Activated CD4-positive, alpha-beta T cell treated with anti-CD3 and anti-CD28 coated beads, Interleukin-2, amount 10 ng/mL, durations not matched to agents 24 days and 14 days (primary cell): ENCODE results near the gene MOB1A. TPM values are rescaled to one million over a fixed set of nuclear protein-coding genes. Genes with fewer than 3 reads are reported as not detected.

Experiments used
- DNase-seq: peaks from one replicate; pipeline ENCODE4 v3.0.0; 2022
- H3K27ac Mint-ChIP-seq: one replicate; pipeline ENCODE4 v1.8.0; 2022; ENCODE audit warnings: mild to moderate bottlenecking, mixed read lengths
- H3K27me3 Mint-ChIP-seq: one replicate; pipeline ENCODE4 v1.8.0; 2022; ENCODE audit warnings: mixed read lengths
- H3K36me3 Mint-ChIP-seq: one replicate; pipeline ENCODE4 v1.8.0; 2022; ENCODE audit warnings: low read depth, mild to moderate bottlenecking, mixed read lengths
- H3K4me1 Mint-ChIP-seq: one replicate; pipeline ENCODE4 v1.8.0; 2021; ENCODE audit warnings: mixed read lengths
- H3K4me3 Mint-ChIP-seq: one replicate; pipeline ENCODE4 v1.8.0; 2022; ENCODE audit warnings: mild to moderate bottlenecking, moderate library complexity, mixed read lengths
- H3K9me3 Mint-ChIP-seq: one replicate; pipeline ENCODE4 v1.8.0; 2021; ENCODE audit warnings: mixed read lengths
- intact Hi-C: fragments of 100-400 bp; cut with micrococcal nuclease; formaldehyde crosslinking; loops from one replicate; pipeline ENCODE4 v1.15.1; 2023
- total RNA-seq: library from RNA; stranded (reverse); gene quantifications from 2 replicates; pipeline ENCODE4 v1.2.3, GENCODE V29; 2022

MOB1A gene
- total RNA-seq, 1 donor from 2014 or later = 203 TPM

DNA sequence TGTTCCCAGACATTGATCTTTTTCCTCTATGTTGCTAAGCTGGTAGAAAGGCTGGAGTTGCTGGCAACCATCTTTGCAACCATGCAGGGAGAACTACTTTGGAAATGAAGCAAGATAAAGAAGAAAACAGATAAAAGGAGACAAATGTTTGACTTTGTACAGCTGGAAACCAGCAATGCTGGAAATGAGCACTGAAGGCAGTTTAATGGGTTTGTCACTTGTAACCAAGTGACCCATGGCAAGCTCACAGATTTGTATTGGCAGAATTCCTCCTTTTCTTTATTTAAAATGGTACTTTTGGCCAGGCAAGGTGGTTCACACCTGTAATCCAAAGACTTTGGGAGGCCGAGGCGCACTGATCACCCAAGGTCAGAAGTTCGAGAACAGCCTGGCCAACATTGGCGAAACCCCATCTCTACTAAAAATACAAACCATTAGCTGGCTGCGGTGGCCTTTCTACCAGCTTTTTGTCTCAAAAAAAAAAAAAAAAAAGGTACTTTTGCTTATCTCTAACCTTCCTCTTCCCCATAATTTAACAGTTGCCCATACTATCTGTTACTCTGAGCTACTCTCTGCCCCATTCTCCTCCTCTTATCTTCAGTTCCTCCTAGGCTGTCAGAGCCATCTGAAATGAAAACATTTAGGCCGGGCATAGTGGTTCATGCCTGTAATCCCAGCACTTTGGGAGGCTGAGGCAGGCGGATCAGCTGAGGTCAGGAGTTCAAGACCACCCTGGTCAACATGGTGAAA, 28.9 kb downstream of the MOB1A start:
- intact Hi-C loops = loop anchor here (2.0 to 10.0 kb wide), 3 partner anchors 223 to 415 kb away; partner anchors contain the start of genes C2orf81, DGUOK, TPRKB and WDR54
- Mint-ChIP-seq H3K27ac (no peak overlapping the region), H3K27me3 (no peaks in the 10 kb centered on the region), H3K9me3 (no peaks in the 10 kb centered on the region), H3K4me1 (peaks cover 8% of the 10 kb centered on the region), H3K36me3 (peaks cover 30% of the 10 kb centered on the region), H3K4me3 (no peak overlapping the region)
- no peak for DNase-seq

DNA sequence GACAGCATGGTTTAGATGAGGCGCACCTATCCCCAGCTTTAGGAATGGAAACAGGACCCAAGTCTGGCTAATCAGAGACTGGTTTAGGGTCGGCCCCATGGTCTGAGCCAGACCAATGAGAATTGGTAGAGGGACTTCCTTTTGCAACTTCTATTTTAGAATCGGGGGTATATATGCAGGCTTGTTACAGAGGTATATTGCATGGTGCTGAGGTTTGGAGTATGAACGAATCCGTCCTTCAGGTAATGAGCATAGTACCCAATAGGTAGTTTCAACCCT, 29.5 kb downstream of the MOB1A start:
- H3K36me3 Mint-ChIP-seq = peaks cover 31% of the 10 kb centered on the region
- no peaks in the 10 kb centered on the region for H3K27me3 Mint-ChIP-seq
- H3K4me3 Mint-ChIP-seq = no peak overlapping the region
- no peaks in the 10 kb centered on the region for H3K9me3 Mint-ChIP-seq
- peaks cover 8% of the 10 kb centered on the region for H3K4me1 Mint-ChIP-seq
- no peak overlapping the region for H3K27ac Mint-ChIP-seq
- intact Hi-C loops = loop anchor here (2.0 to 10.0 kb wide), 3 partner anchors 222 to 414 kb away; partner anchors contain the start of genes C2orf81, DGUOK, TPRKB and WDR54
- no peak for DNase-seq

DNA sequence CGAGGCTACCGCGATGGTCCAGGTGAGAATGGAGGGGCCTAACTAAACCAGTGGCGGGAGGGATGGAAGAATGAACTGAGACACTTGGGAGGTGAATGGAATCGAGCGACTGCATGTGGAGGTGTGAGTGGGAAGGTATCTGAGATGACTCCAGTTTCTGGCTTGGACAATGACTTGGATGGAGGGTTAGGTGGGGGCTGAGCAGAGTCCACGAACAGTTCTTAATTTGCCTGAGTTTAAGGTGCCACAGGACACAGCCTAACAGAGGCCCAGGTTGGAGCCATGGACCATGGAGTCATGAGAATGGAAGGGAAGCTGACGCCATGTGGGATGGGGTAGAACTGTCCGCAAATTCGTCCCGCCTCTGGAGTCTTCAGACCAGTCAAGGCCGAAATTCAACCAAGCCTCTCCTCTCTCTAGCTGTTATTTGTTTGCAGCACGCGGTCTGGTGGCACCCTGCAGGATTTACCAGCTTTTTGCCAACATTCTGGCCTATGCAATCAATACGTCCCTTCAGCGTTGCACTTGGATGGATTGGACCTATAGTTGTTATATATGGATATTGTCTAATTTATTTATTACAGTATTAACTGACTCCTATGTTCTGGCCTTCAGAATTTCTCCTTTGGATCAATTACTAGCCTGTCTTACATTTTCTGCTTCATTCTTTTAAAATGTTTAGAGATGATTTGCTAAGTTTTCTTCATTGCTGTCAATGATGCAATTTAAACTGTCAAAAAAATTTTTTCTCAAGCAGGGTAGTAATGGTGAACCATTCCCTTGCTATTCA, 30.0 kb downstream of the MOB1A start:
- intact Hi-C loops = loop anchor here (1.0 to 10.0 kb wide), 4 partner anchors 222 to 414 kb away; partner anchors contain the start of genes C2orf81, DGUOK, TPRKB and WDR54
- Mint-ChIP-seq H3K27ac (no peak overlapping the region), H3K9me3 (no peaks in the 10 kb centered on the region)

DNA sequence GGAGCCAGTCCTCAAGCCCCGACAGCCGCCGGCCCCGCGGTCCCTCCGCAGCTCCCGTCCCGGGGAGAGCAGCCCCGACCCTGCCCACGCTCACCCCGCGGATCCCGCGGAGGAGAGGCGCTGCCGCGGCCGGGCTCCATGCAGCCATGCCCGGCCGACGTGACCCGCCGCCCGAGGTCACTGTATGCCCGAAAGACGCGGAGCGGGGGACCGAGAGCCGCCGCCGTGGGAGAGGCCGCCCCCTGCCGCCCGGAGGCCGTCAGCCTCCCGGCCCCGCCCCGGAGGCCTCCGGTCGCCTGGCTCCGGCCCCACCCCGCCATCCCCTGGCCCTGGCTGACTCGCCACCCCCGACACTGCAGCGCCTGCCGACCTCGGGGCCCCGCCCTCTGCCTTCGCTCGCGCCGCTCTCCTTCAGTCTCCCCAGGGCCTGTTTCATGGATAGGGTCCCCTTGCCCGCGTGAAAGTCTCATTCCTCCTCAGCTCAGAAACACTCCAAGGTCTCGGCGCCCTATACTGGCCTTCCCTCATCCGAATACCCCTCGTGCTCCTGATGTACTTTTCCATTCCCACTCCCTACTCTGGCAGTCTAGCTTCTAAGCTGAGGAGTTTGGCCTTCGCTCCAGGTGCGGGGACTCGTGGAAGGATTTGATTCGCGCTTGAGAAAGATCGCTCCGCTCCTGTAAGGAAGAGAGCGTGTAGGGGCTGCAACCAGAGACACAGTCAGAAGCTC, 30.8 kb downstream of the MOB1A start, which contains the start of gene BOLA3:
BOLA3 (minus strand) TSS at position 186 of the 730 bp plus-strand sequence; CDS start at position 148, 38 bp downstream.
- peaks cover 26% of the 10 kb centered on the region for H3K36me3 Mint-ChIP-seq

More for the DNA sequence above, 30.0 kb downstream of the MOB1A start:
- H3K36me3 Mint-ChIP-seq = peaks cover 32% of the 10 kb centered on the region
- H3K4me1 Mint-ChIP-seq = peaks cover 7% of the 10 kb centered on the region
- H3K27me3 Mint-ChIP-seq = no peaks in the 10 kb centered on the region
- no peak for DNase-seq
- no peak overlapping the region for H3K4me3 Mint-ChIP-seq

DNA sequence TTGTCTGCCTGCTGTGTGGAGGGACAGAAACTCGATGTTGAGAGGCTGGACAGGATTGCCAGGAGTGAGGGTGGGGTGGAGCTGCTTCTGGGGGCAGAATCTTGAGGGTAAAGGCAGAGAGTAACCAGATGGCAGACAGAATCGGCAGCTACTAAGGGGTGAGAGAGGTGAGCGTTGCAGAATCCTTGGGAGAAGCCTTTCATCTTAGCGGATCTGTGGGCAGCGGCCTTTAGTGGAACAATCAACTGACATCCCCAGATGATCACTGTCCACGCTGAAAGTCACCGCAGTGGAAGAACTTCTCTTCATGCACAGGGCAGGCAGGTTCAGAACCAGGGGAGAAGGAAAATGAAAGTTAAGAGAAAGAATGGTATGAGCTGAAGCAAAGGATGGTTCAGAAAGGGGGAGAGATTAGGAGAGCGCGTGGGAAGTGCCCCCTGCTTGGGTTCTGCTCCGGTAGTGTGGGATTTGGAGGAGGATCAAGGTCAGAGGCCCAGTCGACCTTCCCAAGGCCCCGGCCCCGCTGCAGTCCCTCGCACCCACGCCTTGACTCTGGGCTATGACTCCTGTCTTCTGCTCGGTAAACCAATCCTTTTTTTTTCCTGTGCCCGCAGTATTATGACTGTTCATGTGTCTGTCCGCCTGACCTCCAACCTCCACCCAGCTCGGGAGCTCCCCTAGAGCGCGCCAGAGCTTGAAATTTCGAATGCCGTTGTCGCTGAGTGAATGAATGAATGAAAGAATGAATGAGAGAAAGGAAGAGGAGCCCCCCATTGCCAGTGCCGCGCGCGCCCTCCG, 31.6 kb downstream of the MOB1A start:
- Mint-ChIP-seq H3K4me3 (no peak overlapping the region), H3K4me1 (peaks cover 7% of the 10 kb centered on the region), H3K27me3 (no peaks in the 10 kb centered on the region), H3K36me3 (peaks cover 28% of the 10 kb centered on the region), H3K27ac (no peak overlapping the region), H3K9me3 (no peaks in the 10 kb centered on the region)
- DNase-seq = no peak
- intact Hi-C loops = loop anchor here (1.0 to 10.0 kb wide), 6 partner anchors 26 to 412 kb away; partner anchors contain the start of genes C2orf81, MOB1A, MTHFD2 and TPRKB

More for the DNA sequence above, 30.8 kb downstream of the MOB1A start, which contains the start of gene BOLA3:
- intact Hi-C loops = loop anchor here (1.0 to 10.0 kb wide), 8 partner anchors 27 to 413 kb away; partner anchors contain the start of genes C2orf81, DGUOK, MOB1A and MTHFD2
- H3K4me3 Mint-ChIP-seq = no peak within 1 kb of the TSS
- H3K4me1 Mint-ChIP-seq = peaks cover 2% of the 10 kb centered on the region
- H3K27ac Mint-ChIP-seq = no peak within 1 kb of the TSS
- DNase-seq = peak; percentile 96
- H3K27me3 Mint-ChIP-seq = no peaks in the 10 kb centered on the region
- H3K9me3 Mint-ChIP-seq = no peaks in the 10 kb centered on the region

DNA sequence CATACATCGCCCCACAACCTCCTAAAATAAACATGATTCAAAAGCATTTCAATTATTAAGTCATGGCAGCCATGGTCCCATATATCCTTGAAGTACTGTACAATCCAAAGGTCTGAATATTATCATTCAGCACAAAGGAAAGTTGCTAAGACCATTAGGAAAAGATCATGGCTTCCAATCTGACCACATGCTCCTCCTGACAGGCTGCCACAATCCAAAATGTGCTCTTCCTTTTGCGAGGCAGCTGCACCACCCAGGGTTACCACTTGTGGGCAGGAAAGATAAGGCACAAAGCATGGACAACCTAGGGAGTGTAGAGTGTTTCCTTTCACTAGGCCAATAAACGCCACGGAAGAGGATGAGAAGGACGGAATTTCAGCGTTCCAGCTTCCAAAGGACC, 36.3 kb downstream of the MOB1A start:
- intact Hi-C loops = loop anchor here (10.0 kb wide), 1 partner anchor 408 kb away; the partner anchor contains the start of gene TPRKB
- no peak for DNase-seq

DNA sequence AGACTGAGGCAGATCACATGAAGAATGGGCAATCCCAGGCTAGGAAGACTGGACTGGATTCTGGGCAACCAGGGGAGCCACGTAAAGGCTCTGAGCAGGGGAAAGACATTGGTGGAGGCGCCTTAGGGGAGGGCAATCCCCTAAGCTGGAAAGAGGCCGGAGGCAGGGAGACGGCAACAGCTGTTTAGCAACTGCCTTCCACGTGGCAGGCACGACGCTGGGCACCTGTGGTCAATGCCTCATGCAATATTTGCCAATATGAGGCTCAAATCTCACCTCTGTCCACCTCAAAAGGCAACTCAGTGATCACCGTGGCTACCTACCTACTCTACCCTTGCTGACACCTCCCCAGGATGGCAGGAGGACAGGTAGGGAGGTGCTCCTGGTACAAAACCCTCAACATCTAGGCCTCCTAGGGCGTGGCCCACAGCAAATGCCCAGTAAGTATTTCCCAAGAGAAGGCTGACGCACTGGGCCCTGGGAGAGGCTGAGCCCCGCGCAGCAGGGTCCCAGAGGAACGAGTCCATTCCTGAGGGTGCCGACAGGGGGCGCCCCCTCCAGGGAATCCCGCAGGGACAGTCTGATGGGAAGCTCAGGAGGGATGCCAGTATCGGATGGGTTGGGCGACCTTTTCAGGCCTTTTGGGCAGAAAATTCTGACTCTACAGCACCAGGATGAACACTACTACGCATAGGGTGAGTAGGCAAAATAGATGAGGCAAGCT, 39.9 kb downstream of the MOB1A start:
- Mint-ChIP-seq H3K4me1 (peaks cover 8% of the 10 kb centered on the region), H3K9me3 (no peaks in the 10 kb centered on the region), H3K4me3 (no peak overlapping the region), H3K36me3 (peaks cover 35% of the 10 kb centered on the region), H3K27me3 (no peaks in the 10 kb centered on the region), H3K27ac (no peak overlapping the region)
- DNase-seq = no peak
- intact Hi-C loops = no loop called here

More for the DNA sequence above, 36.3 kb downstream of the MOB1A start:
- Mint-ChIP-seq H3K27me3 (no peaks in the 10 kb centered on the region), H3K9me3 (no peaks in the 10 kb centered on the region), H3K27ac (no peak overlapping the region), H3K4me1 (peaks cover 11% of the 10 kb centered on the region), H3K4me3 (no peak overlapping the region), H3K36me3 (peaks cover 29% of the 10 kb centered on the region)

DNA sequence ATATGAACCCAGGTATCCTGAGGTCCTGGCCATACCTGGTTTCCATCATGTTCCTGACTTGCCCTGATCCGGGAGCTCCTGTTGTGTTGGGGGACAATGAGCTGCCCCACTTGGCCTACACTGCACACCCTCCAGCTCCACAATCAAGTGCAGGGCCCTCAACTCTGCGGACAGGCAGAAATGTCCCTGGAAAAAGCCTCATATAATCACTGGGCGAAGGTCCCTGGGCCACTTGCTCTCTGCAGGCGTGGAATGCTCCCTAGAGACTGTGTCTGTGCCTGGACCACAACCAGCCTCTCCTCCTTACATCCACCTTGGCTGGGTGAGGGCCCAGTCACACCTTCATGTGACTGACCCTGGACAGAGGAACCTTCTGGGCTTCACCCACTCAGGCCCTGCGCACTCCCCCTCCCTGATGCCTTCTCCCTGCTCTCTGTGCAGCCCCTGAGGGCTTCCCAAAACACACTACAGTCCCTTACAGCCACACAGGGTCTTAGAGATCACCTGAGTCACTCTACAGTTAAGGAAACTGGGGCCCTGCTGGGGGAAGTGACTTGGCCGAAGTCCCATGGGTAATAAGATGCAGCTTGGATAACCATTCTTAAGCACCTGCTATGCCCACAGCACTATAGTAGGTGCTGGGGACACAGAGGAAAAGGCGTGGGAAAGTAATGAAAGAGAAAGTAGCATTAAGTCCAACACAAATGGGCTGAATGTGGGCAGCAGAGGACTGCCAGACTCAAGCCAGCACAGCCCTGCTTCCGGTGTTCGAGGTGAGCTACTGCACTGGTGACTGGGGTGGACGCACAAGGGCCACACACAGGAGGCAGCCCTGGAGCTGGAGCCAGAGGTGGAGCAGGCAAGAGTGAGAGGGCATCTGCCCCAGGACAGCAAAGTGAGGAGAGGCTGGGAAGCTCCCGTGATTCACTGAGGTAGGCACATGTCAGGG, 40.8 kb downstream of the MOB1A start:
- no peaks in the 10 kb centered on the region for H3K27me3 Mint-ChIP-seq
- intact Hi-C loops = no loop called here
- no peak overlapping the region for H3K4me3 Mint-ChIP-seq
- H3K36me3 Mint-ChIP-seq = peaks cover 38% of the 10 kb centered on the region
- no peak for DNase-seq
- peaks cover 8% of the 10 kb centered on the region for H3K4me1 Mint-ChIP-seq
- no peaks in the 10 kb centered on the region for H3K9me3 Mint-ChIP-seq
- H3K27ac Mint-ChIP-seq = no peak overlapping the region

DNA sequence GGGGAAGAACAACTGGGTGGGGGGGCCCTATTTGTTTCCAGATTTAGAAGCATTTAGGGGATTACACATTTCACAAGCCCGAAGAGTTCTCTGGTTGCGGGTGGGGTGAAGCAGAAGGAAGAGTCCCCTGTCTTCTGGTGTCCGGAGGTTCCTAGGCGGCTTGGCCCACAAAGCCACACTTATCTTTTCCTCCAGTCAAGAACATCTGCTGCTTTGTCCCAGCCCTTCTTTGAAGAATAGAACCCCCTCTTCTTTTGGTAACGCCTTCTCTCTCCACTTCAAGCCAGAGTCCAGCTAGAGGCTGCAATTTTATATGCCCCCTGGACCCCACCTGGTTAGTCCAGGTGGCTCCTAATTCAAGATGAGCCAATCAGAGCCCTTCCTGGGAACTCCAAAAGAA, 46.8 kb downstream of the MOB1A start:
- H3K9me3 Mint-ChIP-seq = no peaks in the 10 kb centered on the region
- H3K27ac Mint-ChIP-seq = no peak overlapping the region
- intact Hi-C loops = no loop called here
- peaks cover 17% of the 10 kb centered on the region for H3K36me3 Mint-ChIP-seq
- peaks cover 9% of the 10 kb centered on the region for H3K27me3 Mint-ChIP-seq
- H3K4me1 Mint-ChIP-seq = no peaks in the 10 kb centered on the region
- no peak for DNase-seq
- H3K4me3 Mint-ChIP-seq = no peak overlapping the region

DNA sequence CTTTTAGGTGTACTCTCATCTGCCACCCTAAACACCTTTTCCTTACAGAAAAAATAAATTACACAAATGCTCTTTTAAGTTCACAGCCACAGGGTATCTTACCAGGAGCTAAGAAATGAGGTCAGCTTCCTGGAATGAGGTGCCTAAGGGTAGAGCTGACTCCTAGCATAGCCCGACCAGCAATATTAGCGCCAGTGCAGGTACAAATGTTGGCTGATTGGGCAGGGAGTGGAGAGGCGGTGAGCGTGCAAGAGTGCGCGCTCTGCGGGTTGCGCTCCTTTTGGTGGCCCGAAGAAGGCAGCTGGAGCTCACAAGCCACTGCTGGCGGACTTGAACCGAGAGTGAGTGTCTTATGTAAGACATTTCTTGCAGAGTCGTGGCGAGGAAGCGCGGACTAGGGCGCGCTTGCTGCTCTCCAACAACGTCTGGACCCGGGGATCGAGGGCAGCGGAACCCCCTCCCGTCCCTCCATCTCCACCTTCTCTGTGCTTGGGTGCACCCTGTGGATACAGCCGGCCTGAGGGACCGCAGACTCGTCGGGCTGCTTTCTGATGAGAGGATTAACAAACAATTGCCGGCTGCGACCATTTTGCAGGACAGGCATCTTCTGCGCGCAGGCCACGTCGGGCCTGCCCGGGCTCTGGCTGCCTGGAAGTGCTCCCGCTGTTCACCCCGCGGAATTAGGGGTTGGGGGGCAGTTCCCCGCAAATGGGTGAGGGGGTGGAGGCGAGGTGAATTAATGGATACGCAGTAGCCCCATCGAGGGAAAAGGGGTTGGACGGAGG, 48.3 kb downstream of the MOB1A start:
- no peak for DNase-seq
- H3K36me3 Mint-ChIP-seq = peaks cover 15% of the 10 kb centered on the region
- no peaks in the 10 kb centered on the region for H3K4me1 Mint-ChIP-seq
- intact Hi-C loops = no loop called here
- H3K27ac Mint-ChIP-seq = no peak overlapping the region
- peaks cover 9% of the 10 kb centered on the region for H3K27me3 Mint-ChIP-seq
- H3K9me3 Mint-ChIP-seq = no peaks in the 10 kb centered on the region
- H3K4me3 Mint-ChIP-seq = no peak overlapping the region

DNA sequence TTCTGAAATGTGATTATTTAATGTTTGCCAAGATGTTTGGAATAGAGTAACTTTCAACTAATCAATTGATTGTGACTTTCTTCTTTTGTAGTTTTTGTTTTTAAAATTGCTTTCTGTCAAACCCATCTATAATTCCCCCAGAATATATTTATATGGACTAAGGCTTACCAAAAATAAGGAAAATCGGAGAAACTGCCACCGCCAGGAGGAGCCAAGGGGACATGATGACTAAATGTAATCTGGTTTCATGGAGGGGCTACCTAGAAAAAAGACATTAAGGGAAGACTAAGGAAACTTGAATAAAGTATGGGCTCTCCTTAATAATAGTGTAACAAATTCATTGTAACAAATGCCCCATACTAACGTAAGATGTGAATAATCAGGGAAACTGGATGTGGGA, 50.5 kb downstream of the MOB1A start:
- DNase-seq = no peak
- intact Hi-C loops = no loop called here
- Mint-ChIP-seq H3K4me1 (no peaks in the 10 kb centered on the region), H3K4me3 (no peak overlapping the region), H3K27me3 (peaks cover 9% of the 10 kb centered on the region), H3K27ac (no peak overlapping the region), H3K36me3 (peaks cover 3% of the 10 kb centered on the region), H3K9me3 (no peaks in the 10 kb centered on the region)
